Vagina (tissue), 2 donors: Measurements from ENCODE around the gene TCEAL7.

ENCODE experiments used
- CTCF ChIP-seq, 3 experiments: fragments of 450-650 bp in 2 of 3; fragments of 200-600 bp in 1 of 3; sonication (generic) in 1 of 3; IDR thresholded peaks; one replicate each; pipeline ENCODE4 v1.5.1; 2017 to 2019; ENCODE audit warnings: antibody characterized with exemption in 3 of 3, mild to moderate bottlenecking in 2 of 3, moderate library complexity in 2 of 3
- POLR2A ChIP-seq, 2 donors: fragments of 450-650 bp; IDR thresholded peaks; one replicate each; pipeline ENCODE4 v1.6.1; 2017; ENCODE audit warnings: antibody characterized with exemption in 2 of 2, mild to moderate bottlenecking in 2 of 2, moderate library complexity in 2 of 2
- POLR2AphosphoS5 ChIP-seq, 2 donors: sonication (generic); formaldehyde crosslinking; IDR thresholded peaks; one replicate each; pipeline ENCODE4 v1.9.0; 2017; ENCODE audit warnings: antibody characterized with exemption in 2 of 2, mild to moderate bottlenecking in 2 of 2, low read depth in 1 of 2; ENCODE audit not compliant: insufficient read depth in 1 of 2

GRCh38 chrX:103309860-103310554, 20.0 kb upstream of the TCEAL7 start:
- TF ChIP-seq POLR2A (IDR thresholded peaks at IDR 0.05) (no peak), CTCF (IDR thresholded peaks at IDR 0.05) (no peak), POLR2AphosphoS5 (IDR thresholded peaks at IDR 0.05; ENCODE audit: insufficient read depth in 1 of 2, low read depth in 1 of 2) (no peak)
